ENCODE results near the gene MAN2B2. TPM values are rescaled to one million over a fixed set of nuclear protein-coding genes. Genes with fewer than 3 reads are reported as not detected.

The MAN2B2 gene
- total and polyA plus RNA-seq, 2 of the 8 experiments (the other 6 are each of a cell fraction or from before 2014, with no cell fraction given): 3.3 to 4.0 TPM

- POLR2A ChIA-PET (ENCODE audit: partially characterized antibody): interaction anchor here (0.9 to 1.6 kb wide), 2 partner anchors 15 to 23 kb away, joined by 3 to 5 read pairs; no protein-coding TSS in a partner anchor
- TF ChIP-seq RAD21 (IDR thresholded peaks at IDR 0.05 in 1 of 2, conservative IDR thresholded peaks at IDR 0.05 in 1 of 2; ENCODE audit: low read depth in 2 of 2, low read length in 2 of 2) (no peak), NANOG (IDR thresholded peaks at IDR 0.05; ENCODE audit: insufficient read depth, low read depth, low read length, poor library complexity, severe bottlenecking) (no peak), CTCF (IDR thresholded peaks at IDR 0.05; ENCODE audit: control extremely low read depth in 1 of 3, insufficient read depth in 1 of 3, low read depth in 1 of 3, low read length in 3 of 3) (no peak), RXRA (IDR thresholded peaks at IDR 0.05; ENCODE audit: insufficient read depth, low read depth, low read length) (no peak), SP2 (IDR thresholded peaks at IDR 0.05; ENCODE audit: low read length) (no peak), TBP (IDR thresholded peaks at IDR 0.05; ENCODE audit: low read depth, low read length) (no peak), GTF2F1 (IDR thresholded peaks at IDR 0.05; ENCODE audit: borderline replicate concordance, low read depth, low read length) (no peak), ZNF274 (IDR thresholded peaks at IDR 0.05; ENCODE audit: borderline replicate concordance, extremely low read depth, low read length) (no peak), RNF2 (IDR thresholded peaks at IDR 0.05; ENCODE audit: borderline replicate concordance, low read depth, low read length, missing control alignments, poor library complexity, severe bottlenecking) (no peak), FOSL1 (IDR thresholded peaks at IDR 0.05; ENCODE audit: insufficient read depth, low read depth, low read length) (no peak)
Measured at GRCh38 chr4:6598641-6599040, 23.7 kb downstream of the MAN2B2 start.

More at GRCh38 chr4:6598641-6599040, 23.7 kb downstream of the MAN2B2 start:
- Histone ChIP-seq H3K56ac (replicated peaks; ENCODE audit: insufficient read length, low read depth, low read length) (no peak overlapping the region), H3K9ac (replicated peaks in 1 of 4; ENCODE audit: extremely low read depth in 1 of 4, low read depth in 3 of 4, low read length in 3 of 4) (no peak overlapping the region), H2AFZ (ENCODE audit: low read length) (no peak overlapping the region), H3K4me3 (ENCODE audit: extremely low read depth in 1 of 4, insufficient read depth in 2 of 4, low read depth in 3 of 4, low read length in 4 of 4) (no peak overlapping the region), H4K20me1 (replicated peaks in 1 of 2; ENCODE audit: control insufficient read depth in 1 of 2, insufficient read depth in 2 of 2, low read length in 2 of 2) (peaks cover 2 to 5% of the 10 kb centered on the region in 2 experiments), H3K4ac (replicated peaks; ENCODE audit: insufficient read length, low read depth, low read length) (no peak overlapping the region), H3K27ac (ENCODE audit: low read depth, low read length) (no peak overlapping the region), H3K27me3 (replicated peaks in 1 of 4; ENCODE audit: control insufficient read depth in 3 of 4, extremely low read depth in 1 of 4, insufficient read depth in 3 of 4, low read length in 3 of 4) (no peaks in the 10 kb centered on the region), H3K23ac (ENCODE audit: insufficient read length) (no peak overlapping the region), H2AK5ac (ENCODE audit: low read depth, low read length) (no peak overlapping the region), H3K36me3 (ENCODE audit: control insufficient read depth in 2 of 4, insufficient read depth in 4 of 4, low read length in 3 of 4) (no peaks in the 10 kb centered on the region; a peak in 1 of 8 replicates), H3K9me3 (ENCODE audit: insufficient read depth in 2 of 2, low read depth in 1 of 2, low read length in 1 of 2) (no peaks in the 10 kb centered on the region), H2BK12ac (ENCODE audit: low read depth, low read length) (no peak overlapping the region), H2BK15ac (ENCODE audit: low read length) (no peak overlapping the region), H4K5ac (ENCODE audit: insufficient read length, low read depth, low read length) (no peak overlapping the region), H3K79me1 (ENCODE audit: low read depth, low read length) (no peaks in the 10 kb centered on the region), H2BK5ac (ENCODE audit: low read depth, low read length) (no peak overlapping the region), H4K91ac (replicated peaks; ENCODE audit: insufficient read length, low read length) (no peak overlapping the region), H3K4me1 (replicated peaks in 1 of 4; ENCODE audit: control insufficient read depth in 3 of 4, insufficient read depth in 4 of 4, low read length in 3 of 4) (no peaks in the 10 kb centered on the region; a peak in 2 of 7 replicates), H2BK120ac (replicated peaks; ENCODE audit: low read depth, low read length) (no peak overlapping the region), H3K14ac (ENCODE audit: insufficient read length) (no peak overlapping the region), H2BK20ac (ENCODE audit: low read length) (no peak overlapping the region), H3K4me2 (ENCODE audit: insufficient read depth in 1 of 2, low read depth in 2 of 2, low read length in 2 of 2) (no peak overlapping the region), H4K8ac (ENCODE audit: extremely low read depth, insufficient read depth, low read length) (no peak overlapping the region), H3K23me2 (ENCODE audit: low read depth, low read length) (no peaks in the 10 kb centered on the region), H3K79me2 (ENCODE audit: control insufficient read depth in 1 of 2, insufficient read depth in 2 of 2, low read length in 2 of 2) (no peaks in the 10 kb centered on the region), H3K18ac (ENCODE audit: extremely low read depth, low read length) (no peak overlapping the region)
- DNase-seq (ENCODE audit: low read depth in 1 of 2, low spot score in 2 of 2) (no peak), FAIRE-seq (no peak)
- WGBS, 2 experiments (ENCODE audit: extremely low coverage in 1 of 2, insufficient coverage in 1 of 2, insufficient read length in 1 of 2, insufficient replicate concordance in 2 of 2, low coverage in 1 of 2, low lambda C conversion rate in 2 of 2, missing lambda C conversion rate in 1 of 2): 91% methylated on average over 13 of the region's 13 CpGs; no CpG with 5 or more reads in 1 of the 2 experiments
- CTCF ChIA-PET (ENCODE audit: partially characterized antibody): interaction anchor here (0.7 to 2.5 kb wide), 4 partner anchors 10 to 267 kb away, joined by 3 to 11 read pairs (median 4); no protein-coding TSS in a partner anchor

Measured in H1 (cell line).